ENCODE results near the gene CSTB.
"Not testable (repeated sequence)": the region's sequence is repeated elsewhere in the genome, so short reads cannot be mapped to it uniquely, and the experiment has no call there.

The CSTB gene

GRCh38 chr21:43775795-43776430 lies at the start of gene CSTB:
CSTB (minus strand) TSS chr21:43776308; CDS start chr21:43776269, 39 bp downstream.
- DNase-seq: no peak

- DNase-seq: no peak
Measured at GRCh38 chr21:43825242-43825935, 49.3 kb upstream of the CSTB start.

- DNase-seq: no peak
Measured at GRCh38 chr21:43824333-43825241, 48.5 kb upstream of the CSTB start.

GRCh38 chr21:43822741-43823140 lies 46.6 kb upstream of the CSTB start:
- DNase-seq: not testable (repeated sequence)

GRCh38 chr21:43822166-43822565 lies 46.1 kb upstream of the CSTB start:
- DNase-seq: not testable (repeated sequence)

GRCh38 chr21:43820466-43820865 lies 44.4 kb upstream of the CSTB start:
- DNase-seq: no peak

- DNase-seq: no peak
Measured at GRCh38 chr21:43819511-43820405, 43.6 kb upstream of the CSTB start.

- no peak for DNase-seq
Measured at GRCh38 chr21:43818685-43819084, 42.6 kb upstream of the CSTB start.

- no peak for DNase-seq
Measured at GRCh38 chr21:43817157-43818086, 41.3 kb upstream of the CSTB start.

- DNase-seq: no peak
Measured at GRCh38 chr21:43816611-43817071, 40.5 kb upstream of the CSTB start.

- no peak for DNase-seq
Measured at GRCh38 chr21:43815991-43816390, 39.9 kb upstream of the CSTB start.

GRCh38 chr21:43815107-43815613 lies 39.1 kb upstream of the CSTB start:
- DNase-seq: no peak

- no peak for DNase-seq
Measured at GRCh38 chr21:43814215-43815106, 38.4 kb upstream of the CSTB start.

- DNase-seq: no peak
Measured at GRCh38 chr21:43813656-43813980, 37.5 kb upstream of the CSTB start.

GRCh38 chr21:43812957-43813655 lies 37.0 kb upstream of the CSTB start:
- no peak for DNase-seq

- DNase-seq: no peak
Measured at GRCh38 chr21:43812139-43812821, 36.2 kb upstream of the CSTB start.

- no peak for DNase-seq
Measured at GRCh38 chr21:43811262-43812105, 35.4 kb upstream of the CSTB start.

All from NCI-H774 (cell line).